ENCODE measurements around the gene ATXN1. TPM values are rescaled to one million over a fixed set of nuclear protein-coding genes. Genes with fewer than 3 reads are reported as not detected.

Gene ATXN1
- total RNA-seq, 1 experiment from 2014 or later: 5.6 TPM

DNA sequence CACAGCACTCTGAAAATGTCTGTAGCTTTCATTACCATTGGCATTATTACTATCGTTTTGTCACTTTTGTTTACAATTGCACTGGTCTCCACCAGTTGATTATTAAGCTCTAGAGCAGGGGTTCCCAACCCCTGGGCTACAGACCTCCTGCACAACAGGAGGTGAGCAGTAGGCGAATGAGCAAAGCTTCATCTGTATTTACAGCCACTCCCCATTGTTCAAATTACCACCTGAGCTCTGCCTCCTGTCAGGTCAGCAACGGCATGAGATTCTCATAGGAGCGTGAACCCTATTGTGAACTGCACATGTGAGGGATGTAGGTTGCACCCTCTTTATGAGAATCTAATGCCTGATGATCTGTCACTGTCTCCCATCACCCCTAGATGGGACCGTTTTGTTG, 126.4 kb downstream of the ATXN1 start:
- Histone ChIP-seq H4K8ac (replicated peaks; ENCODE audit: insufficient read length, low read depth, low read length) (no peak overlapping the region), H3K23me2 (ENCODE audit: insufficient read length, low read depth, low read length, poor library complexity, severe bottlenecking) (no peaks in the 10 kb centered on the region), H2AFZ (ENCODE audit: low read length) (no peak overlapping the region), H3K23ac (ENCODE audit: insufficient read length, low read depth, low read length) (no peak overlapping the region), H3K4me1 (ENCODE audit: insufficient read depth, low read length) (peaks cover 4% of the 10 kb centered on the region; the same call in 1 of the 2 replicates), H2AK5ac (ENCODE audit: insufficient read length, low read length) (no peak overlapping the region), H3K56ac (ENCODE audit: insufficient read length, low read depth, low read length) (no peak overlapping the region), H3K18ac (ENCODE audit: insufficient read length, low read depth, low read length) (no peak overlapping the region), H3T11ph (ENCODE audit: low read length) (no peak overlapping the region), H2BK12ac (ENCODE audit: insufficient read length, low read depth, low read length) (no peak overlapping the region), H2BK20ac (ENCODE audit: low read depth, low read length, poor library complexity, severe bottlenecking) (no peak overlapping the region), H4K5ac (ENCODE audit: insufficient read length, low read depth, low read length) (no peak overlapping the region), H3K4ac (ENCODE audit: low read depth, low read length) (no peak overlapping the region), H3K4me2 (ENCODE audit: insufficient read depth, insufficient read length, low read length) (no peak overlapping the region), H2BK5ac (ENCODE audit: insufficient read length, low read length) (no peak overlapping the region), H3K27me3 (ENCODE audit: insufficient read depth, low read length) (no peaks in the 10 kb centered on the region), H2BK120ac (ENCODE audit: low read depth, low read length, poor library complexity, severe bottlenecking) (no peak overlapping the region), H4K20me1 (ENCODE audit: control insufficient read depth, insufficient read depth, insufficient read length) (no peaks in the 10 kb centered on the region), H3K79me1 (ENCODE audit: insufficient read depth, low read depth, low read length, poor library complexity, severe bottlenecking) (no peaks in the 10 kb centered on the region), H2BK15ac (ENCODE audit: low read depth, low read length) (no peak overlapping the region), H3K79me2 (ENCODE audit: insufficient read depth, low read length) (no peaks in the 10 kb centered on the region), H3K9me3 (ENCODE audit: control insufficient read depth, low read depth, low read length) (no peaks in the 10 kb centered on the region), H4K91ac (ENCODE audit: insufficient read length, low read depth, low read length) (no peak overlapping the region), H3K14ac (ENCODE audit: insufficient read depth, low read length) (no peak overlapping the region), H3K27ac (ENCODE audit: insufficient read length, low read depth, low read length) (no peak overlapping the region), H3K9ac (ENCODE audit: extremely low read depth, insufficient read length, low read length) (no peak overlapping the region)
- Mint-ChIP-seq H3K9me3 (peaks cover 4 to 8% of the 10 kb centered on the region in 2 experiments; a peak in 4 of 5 replicates), H3K4me1 (peaks cover 22% of the 10 kb centered on the region in 2 experiments), H3K4me3 (no peak overlapping the region), H3K27ac (no peak overlapping the region), H3K27me3 (ENCODE audit: low read depth) (no peaks in the 10 kb centered on the region), H3K36me3 (ENCODE audit: insufficient read depth in 1 of 3, low read depth in 3 of 3) (peaks cover 0 to 9% (median 7%) of the 10 kb centered on the region in 3 experiments; a peak in 2 of 7 replicates)
- no peak for DNase-seq
- TF ChIP-seq, protein P1, sequence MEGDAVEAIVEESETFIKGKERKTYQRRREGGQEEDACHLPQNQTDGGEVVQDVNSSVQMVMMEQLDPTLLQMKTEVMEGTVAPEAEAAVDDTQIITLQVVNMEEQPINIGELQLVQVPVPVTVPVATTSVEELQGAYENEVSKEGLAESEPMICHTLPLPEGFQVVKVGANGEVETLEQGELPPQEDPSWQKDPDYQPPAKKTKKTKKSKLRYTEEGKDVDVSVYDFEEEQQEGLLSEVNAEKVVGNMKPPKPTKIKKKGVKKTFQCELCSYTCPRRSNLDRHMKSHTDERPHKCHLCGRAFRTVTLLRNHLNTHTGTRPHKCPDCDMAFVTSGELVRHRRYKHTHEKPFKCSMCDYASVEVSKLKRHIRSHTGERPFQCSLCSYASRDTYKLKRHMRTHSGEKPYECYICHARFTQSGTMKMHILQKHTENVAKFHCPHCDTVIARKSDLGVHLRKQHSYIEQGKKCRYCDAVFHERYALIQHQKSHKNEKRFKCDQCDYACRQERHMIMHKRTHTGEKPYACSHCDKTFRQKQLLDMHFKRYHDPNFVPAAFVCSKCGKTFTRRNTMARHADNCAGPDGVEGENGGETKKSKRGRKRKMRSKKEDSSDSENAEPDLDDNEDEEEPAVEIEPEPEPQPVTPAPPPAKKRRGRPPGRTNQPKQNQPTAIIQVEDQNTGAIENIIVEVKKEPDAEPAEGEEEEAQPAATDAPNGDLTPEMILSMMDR (conservative IDR thresholded peaks at IDR 0.05): no peak
- WGBS (ENCODE audit: extremely low coverage, insufficient read length, low lambda C conversion rate): no CpG with 5 or more reads among the region's 5 CpGs
